ENCODE results near the gene TMEM123. TPM values are rescaled to one million over a fixed set of nuclear protein-coding genes. Genes with fewer than 3 reads are reported as not detected.

TMEM123 gene
- total and polyA plus RNA-seq, 2 of the 8 experiments (the other 6 are each of a cell fraction or from before 2014, with no cell fraction given): 75.5 to 80.1 TPM

DNA sequence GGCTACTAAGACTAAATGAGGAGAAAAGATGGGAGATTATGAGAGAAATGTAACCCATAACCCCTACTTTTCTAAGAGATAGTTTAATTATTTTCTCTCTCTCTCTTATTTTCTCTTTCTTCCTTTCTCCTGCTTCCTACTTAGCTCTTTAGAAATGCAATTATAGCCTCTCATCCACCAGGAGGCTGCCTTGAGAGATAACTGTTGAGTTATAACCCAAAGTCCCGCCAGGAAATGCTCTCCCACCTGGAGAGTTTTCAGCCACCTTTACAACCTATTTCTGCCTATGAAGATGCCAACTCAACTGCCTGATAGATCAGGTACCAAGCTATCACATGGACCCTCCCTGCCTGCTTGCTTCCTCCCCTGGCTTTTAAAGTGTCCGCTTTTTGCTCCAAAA is 34.0 kb upstream of the TMEM123 start (continued):
- TF ChIP-seq BACH1 (IDR thresholded peaks at IDR 0.05; ENCODE audit: low read length) (no peak), RNF2 (IDR thresholded peaks at IDR 0.05; ENCODE audit: borderline replicate concordance, low read depth, low read length, missing control alignments, poor library complexity, severe bottlenecking) (no peak)
